Ascending aorta (tissue), 2 donors: ENCODE results near the gene LEMD2. TPM values are rescaled to one million over a fixed set of nuclear protein-coding genes. Genes with fewer than 3 reads are reported as not detected.

Experiments used
- DNase-seq, 2 donors: peaks; one replicate each; pipeline ENCODE4 v3.0.0-alpha.2; 2019; ENCODE audit warnings: low spot score in 2 of 2
- H3K27ac ChIP-seq, 2 donors: fragments of 200-600 bp; sonication (generic); one replicate each; pipeline ENCODE4 v1.5.1; 2016 to 2017; ENCODE audit warnings: mild to moderate bottlenecking in 1 of 2
- H3K27me3 ChIP-seq: fragments of 200-600 bp; sonication (generic); one replicate; pipeline ENCODE4 v1.5.1; 2017
- H3K36me3 ChIP-seq, 2 donors: fragments of 200-600 bp; sonication (generic); one replicate each; pipeline ENCODE4 v1.5.1; 2016
- H3K4me1 ChIP-seq, 2 donors: fragments of 200-600 bp; sonication (generic); one replicate each; pipeline ENCODE4 v1.5.1; 2016 to 2017; ENCODE audit warnings: mild to moderate bottlenecking in 1 of 2
- H3K4me3 ChIP-seq, 2 donors: fragments of 200-600 bp; sonication (generic); one replicate each; pipeline ENCODE4 v1.5.1; 2016 to 2017; ENCODE audit warnings: mild to moderate bottlenecking in 1 of 2
- H3K9me3 ChIP-seq, 2 donors: fragments of 200-600 bp; sonication (generic); one replicate each; pipeline ENCODE4 v1.5.1; 2016
- CTCF ChIP-seq, 3 experiments: fragments of 200-600 bp in 2 of 3; fragments of 450-650 bp in 1 of 3; sonication (generic) in 2 of 3; IDR thresholded peaks; one replicate each; pipeline ENCODE4 v1.5.1; 2016 to 2019; ENCODE audit warnings: antibody characterized with exemption in 3 of 3, mild to moderate bottlenecking in 1 of 3, moderate library complexity in 1 of 3
- intact Hi-C: fragments of 100-400 bp; cut with DNase I; formaldehyde crosslinking; loops from one replicate; pipeline ENCODE4 v1.15.1; 2023
- total RNA-seq: library from RNA; depleted of rRNA; stranded (reverse); fragments of >200 nt; gene quantifications from one replicate; pipeline ENCODE4 v1.1.0, GENCODE V29; 2016

The LEMD2 gene
- total RNA-seq, 1 donor from 2014 or later = 104 TPM

- H3K9me3 ChIP-seq = no peaks in the 10 kb centered on the region
- no peaks in the 10 kb centered on the region for H3K27me3 ChIP-seq
- no peak overlapping the region for H3K27ac ChIP-seq
- H3K4me3 ChIP-seq = no peak overlapping the region
- no peak for TF ChIP-seq CTCF (IDR thresholded peaks at IDR 0.05)
- intact Hi-C loops = no loop called here
- DNase-seq = no peak
- H3K36me3 ChIP-seq = no peaks in the 10 kb centered on the region
- H3K4me1 ChIP-seq = no peaks in the 10 kb centered on the region
Observed at GRCh38 chr6:33726696-33727095, 62.2 kb downstream of the LEMD2 start.

- no peaks in the 10 kb centered on the region for H3K36me3 ChIP-seq
Observed at GRCh38 chr6:33725891-33726673, 62.8 kb downstream of the LEMD2 start.

GRCh38 chr6:33725222-33725621 lies 63.7 kb downstream of the LEMD2 start:
- H3K36me3 ChIP-seq = no peaks in the 10 kb centered on the region
- no peaks in the 10 kb centered on the region for H3K4me1 ChIP-seq
- H3K4me3 ChIP-seq = no peak overlapping the region
- DNase-seq = no peak
- no peak overlapping the region for H3K27ac ChIP-seq
- H3K9me3 ChIP-seq = no peaks in the 10 kb centered on the region
- H3K27me3 ChIP-seq = no peaks in the 10 kb centered on the region
- no peak for TF ChIP-seq CTCF (IDR thresholded peaks at IDR 0.05)
- intact Hi-C loops = no loop called here

More at GRCh38 chr6:33725891-33726673, 62.8 kb downstream of the LEMD2 start:
- no peaks in the 10 kb centered on the region for H3K4me1 ChIP-seq
- H3K27me3 ChIP-seq = no peaks in the 10 kb centered on the region
- H3K27ac ChIP-seq = no peak overlapping the region
- no peak overlapping the region for H3K4me3 ChIP-seq
- no peaks in the 10 kb centered on the region for H3K9me3 ChIP-seq
- no peak for TF ChIP-seq CTCF (IDR thresholded peaks at IDR 0.05)
- no peak for DNase-seq
- intact Hi-C loops = no loop called here

GRCh38 chr6:33724102-33725023 lies 64.6 kb downstream of the LEMD2 start:
- H3K36me3 ChIP-seq = no peaks in the 10 kb centered on the region
- H3K9me3 ChIP-seq = no peaks in the 10 kb centered on the region
- intact Hi-C loops = no loop called here
- DNase-seq = no peak
- no peaks in the 10 kb centered on the region for H3K4me1 ChIP-seq
- H3K27ac ChIP-seq = no peak overlapping the region
- TF ChIP-seq CTCF (IDR thresholded peaks at IDR 0.05) = no peak
- H3K4me3 ChIP-seq = no peak overlapping the region
- H3K27me3 ChIP-seq = no peaks in the 10 kb centered on the region

GRCh38 chr6:33723371-33724085 lies 65.4 kb downstream of the LEMD2 start:
- Histone ChIP-seq H3K4me1 (no peaks in the 10 kb centered on the region), H3K4me3 (no peak overlapping the region), H3K36me3 (no peaks in the 10 kb centered on the region), H3K9me3 (no peaks in the 10 kb centered on the region), H3K27ac (no peak overlapping the region), H3K27me3 (no peaks in the 10 kb centered on the region)
- TF ChIP-seq CTCF (IDR thresholded peaks at IDR 0.05) = no peak
- intact Hi-C loops = no loop called here
- DNase-seq = no peak
